GM12878 (cell line): ENCODE results near the gene PITPNC1. TPM values are rescaled to one million over a fixed set of nuclear protein-coding genes. Genes with fewer than 3 reads are reported as not detected.

Experiments
- ATAC-seq: fragments of 200-7000 bp; cut with Tn5 transposase; 3 replicates; pipeline ENCODE4 v1.9.1; 2020; ENCODE audit warnings: mild to moderate bottlenecking, moderate library complexity
- BruUV-seq: library from RNA; stranded (reverse); fragments of 400-500 nt; replicated peaks from 2 replicates; lab custom pipeline; 2021; lab: Mats Ljungman, UMichigan
- CTCF ChIA-PET: fragments of 300-600 bp; sonication (Branson Sonifier 250); formaldehyde crosslinking; extraction: SDS; loops from one replicate; lab custom pipeline; 2021; ENCODE audit warnings: inconsistent platforms; lab: Yijun Ruan, JAX
- POLR2A ChIA-PET: fragments of 350-600 bp; formaldehyde crosslinking; extraction: SDS; loops from one replicate; lab custom pipeline; 2021; ENCODE audit warnings: inconsistent platforms; lab: Charles Lee
- RAD21 ChIA-PET: fragments of 300-600 bp; sonication (Branson Sonifier 250); formaldehyde crosslinking; loops from one replicate; lab custom pipeline; 2023; ENCODE audit warnings: antibody characterized with exemption; ENCODE audit not compliant: unreplicated experiment; lab: Charles Lee
- SMC1A ChIA-PET: fragments of 300-600 bp; sonication (Branson Sonifier 250); formaldehyde crosslinking; loops from one replicate; lab custom pipeline; 2023; ENCODE audit not compliant: unreplicated experiment, uncharacterized antibody; lab: Charles Lee
- DNase-seq: peaks from one replicate; pipeline ENCODE4 v3.0.0-alpha.2; 2011; ENCODE audit warnings: low read depth, low spot score
- FAIRE-seq: peaks from 3 replicates; lab custom pipeline; 2011; peaks lifted over from hg19 to GRCh38; lab: Jason Lieb, UNC
- H2AFZ ChIP-seq: 2 replicates; pipeline ENCODE4 v1.6.0; 2011; ENCODE audit warnings: low read depth, low read length, control low read depth; ENCODE audit not compliant: control insufficient read depth
- H3K27ac ChIP-seq: 2 replicates; pipeline ENCODE4 v1.5.1; 2011; ENCODE audit warnings: control low read depth; ENCODE audit not compliant: control insufficient read depth, insufficient read depth
- H3K27me3 ChIP-seq, 2 experiments: replicated peaks in 1 of 2; 2 replicates each; pipeline versions ENCODE4 v1.6.0 to v1.6.1; 2011; ENCODE audit warnings: low read length in 1 of 2; ENCODE audit not compliant: control insufficient read depth in 2 of 2, insufficient read depth in 2 of 2
- H3K36me3 ChIP-seq, 2 experiments: 2 replicates each; pipeline ENCODE4 v1.5.1; 2011; ENCODE audit warnings: low read length in 1 of 2; ENCODE audit not compliant: control insufficient read depth in 2 of 2, insufficient read depth in 2 of 2
- H3K4me1 ChIP-seq: 2 replicates; pipeline ENCODE4 v1.6.1; 2011; ENCODE audit warnings: mild to moderate bottlenecking, low read length, moderate library complexity, mixed read lengths; ENCODE audit not compliant: control insufficient read depth, insufficient read depth
- H3K4me2 ChIP-seq: 2 replicates; pipeline ENCODE4 v1.6.0; 2011; ENCODE audit warnings: control low read depth; ENCODE audit not compliant: control insufficient read depth, insufficient read depth
- H3K4me3 ChIP-seq: fragments of 200-600 bp; sonication (generic); 2 replicates; pipeline ENCODE4 v1.5.1; 2016
- H3K79me2 ChIP-seq: 2 replicates; pipeline ENCODE4 v1.6.0; 2011; ENCODE audit warnings: low read length; ENCODE audit not compliant: control insufficient read depth, insufficient read depth
- H3K9ac ChIP-seq: 2 replicates; pipeline ENCODE4 v1.8.0; 2011; ENCODE audit warnings: low read length, control low read depth, mixed read lengths; ENCODE audit not compliant: control insufficient read depth, insufficient read depth
- H3K9me3 ChIP-seq: replicated peaks from 3 replicates; pipeline ENCODE4 v1.5.1; 2011; ENCODE audit warnings: mild to moderate bottlenecking, low read length; ENCODE audit not compliant: control insufficient read depth, insufficient read depth
- H4K20me1 ChIP-seq: 2 replicates; pipeline ENCODE4 v1.6.0; 2011; ENCODE audit not compliant: control insufficient read depth, insufficient read depth
- ASH2L ChIP-seq: fragments of 300-600, 200-600 bp; sonication (generic); IDR thresholded peaks from 2 replicates; pipeline ENCODE4 v1.6.1; 2017; ENCODE audit warnings: low read depth, mild to moderate bottlenecking, borderline replicate concordance
- MEF2A ChIP-seq: IDR thresholded peaks from 2 replicates; pipeline ENCODE4 v1.6.1; 2011; ENCODE audit warnings: low read depth, mild to moderate bottlenecking, low read length, moderate library complexity; ENCODE audit not compliant: insufficient read depth
- PAX8 ChIP-seq: fragments of 450-650 bp; IDR thresholded peaks from 2 replicates; pipeline ENCODE4 v1.6.1; 2017; ENCODE audit warnings: mild to moderate bottlenecking, moderate library complexity
- SPI1 ChIP-seq: IDR thresholded peaks from 2 replicates; pipeline ENCODE4 v1.6.1; 2011; ENCODE audit warnings: low read depth, mild to moderate bottlenecking, low read length, moderate library complexity, borderline replicate concordance; ENCODE audit not compliant: insufficient read depth
- TCF7 ChIP-seq: IDR thresholded peaks from 2 replicates; pipeline ENCODE4 v1.6.1; 2014; ENCODE audit warnings: antibody characterized with exemption, borderline replicate concordance
- ZNF207 ChIP-seq: fragments of 450-650 bp; IDR thresholded peaks from 2 replicates; pipeline ENCODE4 v1.6.1; 2014; ENCODE audit warnings: antibody characterized with exemption, mild to moderate bottlenecking, borderline replicate concordance
- ZNF384 ChIP-seq: IDR thresholded peaks from 2 replicates; pipeline ENCODE4 v1.6.1; 2012; ENCODE audit warnings: low read depth, mild to moderate bottlenecking, low read length, improper control_type of control experiment, borderline replicate concordance
- ZZZ3 ChIP-seq: IDR thresholded peaks from 2 replicates; pipeline ENCODE4 v1.6.1; 2011; ENCODE audit warnings: low read depth; ENCODE audit not compliant: control insufficient read depth, insufficient read length
- WGBS: methylation state at CpG from one replicate; pipeline ENCODE4 v1.1.6; 2016; ENCODE audit warnings: low lambda C conversion rate; ENCODE audit not compliant: insufficient replicate concordance, insufficient coverage; ENCODE audit errors: missing lambda C conversion rate; 5-methylcytosine and 5-hydroxymethylcytosine counted together
- in situ Hi-C: fragments of 300-500 bp; cut with MboI; formaldehyde crosslinking; loops from 9 replicates; pipeline ENCODE4 v1.14.3; 2018; ENCODE audit warnings: mixed read lengths
- intact Hi-C: fragments of 100-400 bp; cut with micrococcal nuclease; formaldehyde crosslinking; loops from one replicate; pipeline ENCODE4 v1.14.2; 2022; ENCODE audit not compliant: unreplicated experiment
- polyA plus RNA-seq, 11 experiments: library from polyadenylated mRNA; depleted of rRNA in 4 of 11; unstranded in 6 of 11; stranded (reverse) in 5 of 11; fragments of >200 nt; fragmentation: Nextera tagmentation in 4 of 11; fragmentation: Illumina TruSeq in 1 of 11; extraction: Ambion mirVana in 4 of 11; extraction: Trizol in 1 of 11; gene quantifications; 1 replicate in 1 of 11; 2 replicates in 10 of 11; pipeline versions ENCODE4 v1.2.1 to v1.2.3, GENCODE V29; 2011 to 2016; ENCODE audit warnings: inconsistent platforms in 2 of 11, missing spikeins in 2 of 11, low read depth in 1 of 11
- total RNA-seq, 4 experiments: library from RNA; depleted of rRNA in 3 of 4; stranded (reverse); fragments of >200 nt in 3 of 4; fragmentation: Illumina TruSeq in 1 of 4; extraction: Trizol in 1 of 4; gene quantifications; 2 replicates each; pipeline versions ENCODE4 v1.2.1 to v1.2.3, GENCODE V29; 2013 to 2021

PITPNC1 gene
- total and polyA plus RNA-seq, 10 of the 15 experiments (the other 5 are each of a cell fraction or from before 2014, with no cell fraction given): 12.2 to 62.4 (median 47.3) TPM

GRCh38 chr17:67615011-67615561, 238.0 kb downstream of the PITPNC1 start:
- H3K4me1 ChIP-seq: peaks cover 7% of the 10 kb centered on the region; the same call in 1 of the 2 replicates
- DNase-seq (no peak), ATAC-seq (no peak), FAIRE-seq (no peak)
- intact Hi-C loops: no loop called here
- H3K9ac ChIP-seq: no peak overlapping the region
- ChIA-PET SMC1A (interaction anchor here (1.0 kb wide), 1 partner anchor 33 kb away, joined by 3 read pairs; no protein-coding TSS in a partner anchor), POLR2A (no interaction called here), CTCF (interaction anchor here (0.6 to 1.7 kb wide), 4 partner anchors 15 to 240 kb away, joined by 3 to 4 read pairs (median 3); no protein-coding TSS in a partner anchor), RAD21 (interaction anchor here (1.0 to 1.2 kb wide), 2 partner anchors 11 to 12 kb away, joined by 3 to 4 read pairs; no protein-coding TSS in a partner anchor)
- no peaks in the 10 kb centered on the region for H3K79me2 ChIP-seq
- no peak overlapping the region for H3K27ac ChIP-seq
- in situ Hi-C loops: no loop called here
- 91% methylated on average over 13 of the region's 13 CpGs for WGBS
- BruUV-seq: no TSS peak
- H3K36me3 ChIP-seq: peaks cover 0 to 3% of the 10 kb centered on the region in 2 experiments; a peak in 1 of 4 replicates
- no peak overlapping the region for H2AFZ ChIP-seq
- no peaks in the 10 kb centered on the region for H4K20me1 ChIP-seq
- no peak overlapping the region for H3K4me3 ChIP-seq
- no peaks in the 10 kb centered on the region for H3K9me3 ChIP-seq
- no peaks in the 10 kb centered on the region for H3K27me3 ChIP-seq
- H3K4me2 ChIP-seq: no peak overlapping the region
- TF ChIP-seq ZNF384 (no peak), ZNF207 (no peak), ASH2L (no peak), TCF7 (no peak), SPI1 (no peak), ZZZ3 (no peak)

GRCh38 chr17:67615736-67616135, 238.7 kb downstream of the PITPNC1 start:
- ChIA-PET RAD21 (no interaction called here), CTCF (interaction anchor here (1.0 to 1.7 kb wide), 2 partner anchors 14 to 240 kb away, joined by 3 to 4 read pairs; no protein-coding TSS in a partner anchor), POLR2A (no interaction called here), SMC1A (interaction anchor here (1.0 kb wide), 1 partner anchor 33 kb away, joined by 3 read pairs; no protein-coding TSS in a partner anchor)
- no peak overlapping the region for H3K4me2 ChIP-seq
- H2AFZ ChIP-seq: no peak overlapping the region
- FAIRE-seq (no peak), ATAC-seq (no peak), DNase-seq (no peak)
- peaks cover 0 to 3% of the 10 kb centered on the region in 2 experiments; a peak in 1 of 4 replicates for H3K36me3 ChIP-seq
- WGBS: 92% methylated on average over 7 of the region's 7 CpGs
- no peaks in the 10 kb centered on the region for H3K79me2 ChIP-seq
- no peak overlapping the region for H3K4me3 ChIP-seq
- H3K4me1 ChIP-seq: peaks cover 7% of the 10 kb centered on the region; the same call in 1 of the 2 replicates
- intact Hi-C loops (no loop called here), in situ Hi-C loops (no loop called here)
- H3K27me3 ChIP-seq: no peaks in the 10 kb centered on the region
- H3K9ac ChIP-seq: no peak overlapping the region
- no peak overlapping the region for H3K27ac ChIP-seq
- H3K9me3 ChIP-seq: no peaks in the 10 kb centered on the region
- no peak for TF ChIP-seq PAX8
- TF ChIP-seq MEF2A: no peak
- TF ChIP-seq, all 136 proteins: peak for 0
- H4K20me1 ChIP-seq: no peaks in the 10 kb centered on the region
- no TSS peak for BruUV-seq
